ENCODE data around the gene MID1. TPM values are rescaled to one million over a fixed set of nuclear protein-coding genes. Genes with fewer than 3 reads are reported as not detected.

MID1 gene
- total RNA-seq, 3 donors from 2014 or later: 41.4 to 48.8 (median 48.4) TPM

DNA sequence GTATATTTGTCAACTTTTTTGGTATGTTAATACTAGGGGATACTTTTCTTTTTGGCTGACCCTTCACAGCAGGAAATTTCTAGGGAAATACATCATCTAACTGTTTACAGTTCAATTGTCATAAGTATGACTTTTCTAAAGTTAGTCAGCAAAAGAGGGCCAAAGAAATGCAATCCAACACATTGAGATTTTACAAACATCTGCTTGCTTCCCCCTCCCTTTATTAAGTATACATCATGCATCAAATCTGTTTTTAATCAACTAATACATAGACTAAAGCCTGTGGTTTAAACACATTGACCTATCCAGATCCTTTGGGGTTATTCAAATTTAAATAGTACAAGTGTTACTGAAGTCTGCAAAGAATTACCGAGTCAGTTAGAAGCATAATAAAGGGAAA is 93.9 kb downstream of the MID1 start:
- no peak for TF ChIP-seq CTCF (IDR thresholded peaks at IDR 0.05)
- intact Hi-C loops (cut with DNase I, micrococcal nuclease): no loop called here
- Histone ChIP-seq H3K4me1 (ENCODE audit: low read depth) (no peaks in the 10 kb centered on the region), H3K36me3 (ENCODE audit: low read depth) (no peaks in the 10 kb centered on the region), H3K9me3 (no peaks in the 10 kb centered on the region), H3K4me3 (no peak overlapping the region)
- no peak for DNase-seq
- ATAC-seq: no peak

GRCh38 chrX:10525381-10526120 is 94.8 kb downstream of the MID1 start:
- Histone ChIP-seq H3K4me1 (ENCODE audit: low read depth) (no peaks in the 10 kb centered on the region), H3K4me3 (no peak overlapping the region), H3K9me3 (no peaks in the 10 kb centered on the region), H3K36me3 (ENCODE audit: low read depth) (no peaks in the 10 kb centered on the region)
- intact Hi-C loops (cut with DNase I, micrococcal nuclease): no loop called here
- DNase-seq (no peak), ATAC-seq (no peak)
- no peak for TF ChIP-seq CTCF (IDR thresholded peaks at IDR 0.05)

DNA sequence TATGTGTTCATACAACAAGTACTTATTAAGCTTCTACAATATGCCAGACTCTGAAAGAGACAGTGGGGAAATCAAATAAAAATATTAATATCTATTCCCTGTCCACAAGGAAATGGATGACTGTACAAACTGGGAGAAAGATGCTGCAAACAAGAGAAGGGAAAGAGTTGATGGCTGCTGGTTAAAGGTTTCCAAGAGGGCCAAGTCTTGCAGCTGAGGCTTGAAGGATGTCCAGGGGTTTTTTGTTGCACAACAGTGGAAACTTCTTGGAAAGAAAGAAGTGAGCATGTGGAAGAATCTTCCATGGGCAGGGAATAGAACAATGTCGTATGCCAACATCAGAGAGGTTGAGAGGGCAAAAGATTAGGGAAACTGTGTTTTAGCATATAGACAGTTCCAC is 95.8 kb downstream of the MID1 start:
- H3K4me1 ChIP-seq (ENCODE audit: low read depth): no peaks in the 10 kb centered on the region
- no peaks in the 10 kb centered on the region for H3K9me3 ChIP-seq
- TF ChIP-seq CTCF (IDR thresholded peaks at IDR 0.05): no peak
- DNase-seq (no peak), ATAC-seq (no peak)
- intact Hi-C loops (cut with DNase I, micrococcal nuclease): no loop called here
- no peaks in the 10 kb centered on the region for H3K36me3 ChIP-seq (ENCODE audit: low read depth)
- H3K4me3 ChIP-seq: no peak overlapping the region

- no peaks in the 10 kb centered on the region for H3K9me3 ChIP-seq
- intact Hi-C loops (cut with DNase I, micrococcal nuclease): no loop called here
- no peak for DNase-seq
- ATAC-seq: no peak
- no peak for TF ChIP-seq CTCF (IDR thresholded peaks at IDR 0.05)
- H3K4me3 ChIP-seq: no peak overlapping the region
- no peaks in the 10 kb centered on the region for H3K4me1 ChIP-seq (ENCODE audit: low read depth)
- H3K36me3 ChIP-seq (ENCODE audit: low read depth): no peaks in the 10 kb centered on the region
Measured at GRCh38 chrX:10519761-10520160, 100.6 kb downstream of the MID1 start.

DNA sequence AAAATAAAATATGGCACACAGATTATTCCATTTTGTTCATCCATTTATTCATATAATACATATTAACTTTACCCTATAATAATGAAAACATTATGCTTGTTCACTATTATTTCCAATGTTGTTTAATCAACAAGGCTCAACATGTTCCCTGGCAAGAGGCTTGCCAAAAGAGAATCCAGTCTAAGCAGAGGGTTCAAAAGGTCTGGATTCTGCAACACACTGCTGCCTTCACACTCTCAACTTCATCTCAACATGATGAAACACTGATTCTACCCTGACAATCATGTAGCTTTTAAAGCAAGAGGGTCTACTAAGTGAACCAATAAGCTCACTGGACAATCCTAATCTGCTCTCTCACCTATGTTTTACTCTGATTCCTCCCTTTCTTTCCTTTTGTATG is 101.1 kb downstream of the MID1 start:
- Histone ChIP-seq H3K36me3 (ENCODE audit: low read depth) (no peaks in the 10 kb centered on the region), H3K9me3 (no peaks in the 10 kb centered on the region), H3K4me3 (no peak overlapping the region), H3K4me1 (ENCODE audit: low read depth) (no peaks in the 10 kb centered on the region)
- no peak for TF ChIP-seq CTCF (IDR thresholded peaks at IDR 0.05)
- intact Hi-C loops (cut with DNase I, micrococcal nuclease): no loop called here
- DNase-seq (no peak), ATAC-seq (no peak)

DNA sequence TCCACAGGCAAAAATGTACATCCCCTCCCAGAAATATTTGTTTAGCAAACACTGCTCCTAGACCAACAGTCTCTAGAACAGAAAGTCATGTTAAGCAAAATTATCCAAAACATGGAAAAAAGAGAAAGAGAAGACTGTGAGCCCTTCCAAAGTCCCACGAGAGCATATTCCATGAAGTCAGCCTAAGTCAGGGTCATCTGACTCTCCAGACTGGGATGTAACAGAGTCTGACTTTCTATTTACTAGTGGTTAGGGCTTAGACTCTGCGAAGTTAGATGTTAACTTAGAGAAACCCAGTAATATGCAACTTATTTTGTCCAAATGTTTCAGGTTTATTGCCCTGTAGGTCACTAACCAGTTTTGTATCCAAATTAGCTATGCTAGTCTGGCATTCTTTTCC is 102.3 kb downstream of the MID1 start:
- no peaks in the 10 kb centered on the region for H3K9me3 ChIP-seq
- no peaks in the 10 kb centered on the region for H3K4me1 ChIP-seq (ENCODE audit: low read depth)
- TF ChIP-seq CTCF (IDR thresholded peaks at IDR 0.05): no peak
- DNase-seq (no peak), ATAC-seq (no peak)
- H3K4me3 ChIP-seq: no peak overlapping the region
- intact Hi-C loops (cut with DNase I, micrococcal nuclease): no loop called here
- H3K36me3 ChIP-seq (ENCODE audit: low read depth): no peaks in the 10 kb centered on the region
